Stimulated activated CD8-positive, alpha-beta memory T cell treated with anti-CD3 and anti-CD28 coated beads, Interleukin-4, amount 100 ng/mL, for 24 hours (primary cell): ENCODE measurements around the gene RAP1GAP2.
A peak's percentile ranks its signal among the peaks of the same experiment; 100 is the strongest.

Source experiments
- DNase-seq: peaks from one replicate; pipeline ENCODE4 v3.0.0-alpha.2; 2020; ENCODE audit warnings: low read depth

The RAP1GAP2 gene

GRCh38 chr17:2786176-2786881 is 9.9 kb upstream of the RAP1GAP2 start:
- DNase-seq = peak; percentile 84

GRCh38 chr17:2789700-2790099 is 6.5 kb upstream of the RAP1GAP2 start:
- DNase-seq = no peak

- DNase-seq = peak; percentile 76
Measured at GRCh38 chr17:2792366-2793169, 3.7 kb upstream of the RAP1GAP2 start.

- DNase-seq = no peak
Measured at GRCh38 chr17:2794111-2794803, 2.0 kb upstream of the RAP1GAP2 start.

GRCh38 chr17:2795441-2796163 is 636 bp upstream of the RAP1GAP2 start:
- no peak for DNase-seq

GRCh38 chr17:2797226-2797625 is 988 bp downstream of the RAP1GAP2 start:
- DNase-seq = no peak

GRCh38 chr17:2797637-2798036 is 1.4 kb downstream of the RAP1GAP2 start:
- no peak for DNase-seq

- DNase-seq = no peak
Measured at GRCh38 chr17:2798188-2798587, 1.9 kb downstream of the RAP1GAP2 start.

- DNase-seq = no peak
Measured at GRCh38 chr17:2798678-2799077, 2.4 kb downstream of the RAP1GAP2 start.

GRCh38 chr17:2799653-2800052 is 3.4 kb downstream of the RAP1GAP2 start:
- DNase-seq = no peak

GRCh38 chr17:2800367-2800766 is 4.1 kb downstream of the RAP1GAP2 start:
- DNase-seq = no peak

GRCh38 chr17:2801841-2802240 is 5.6 kb downstream of the RAP1GAP2 start:
- no peak for DNase-seq

- no peak for DNase-seq
Measured at GRCh38 chr17:2802574-2802973, 6.3 kb downstream of the RAP1GAP2 start.

- DNase-seq = no peak
Measured at GRCh38 chr17:2803386-2803785, 7.1 kb downstream of the RAP1GAP2 start.

- DNase-seq = no peak
Measured at GRCh38 chr17:2803971-2804370, 7.7 kb downstream of the RAP1GAP2 start.

GRCh38 chr17:2804912-2805311 is 8.7 kb downstream of the RAP1GAP2 start:
- no peak for DNase-seq

- DNase-seq = no peak
Measured at GRCh38 chr17:2805961-2806360, 9.7 kb downstream of the RAP1GAP2 start.

GRCh38 chr17:2808367-2809335 is 12.4 kb downstream of the RAP1GAP2 start:
- DNase-seq = no peak

GRCh38 chr17:2809337-2809736 is 13.1 kb downstream of the RAP1GAP2 start:
- no peak for DNase-seq

GRCh38 chr17:2814049-2814448 is 17.8 kb downstream of the RAP1GAP2 start:
- DNase-seq = no peak
